GM12873 (cell line): ENCODE measurements around the gene EARS2.

Experiments
- TF ChIP-seq, protein P1 (sequence below): IDR thresholded peaks from 2 replicates; pipeline ENCODE4 v1.5.1; 2012; ENCODE audit warnings: low read depth, mild to moderate bottlenecking, moderate library complexity, low read length, control low read depth; ENCODE audit not compliant: insufficient read depth; ENCODE audit errors: missing control alignments

EARS2 gene

DNA sequence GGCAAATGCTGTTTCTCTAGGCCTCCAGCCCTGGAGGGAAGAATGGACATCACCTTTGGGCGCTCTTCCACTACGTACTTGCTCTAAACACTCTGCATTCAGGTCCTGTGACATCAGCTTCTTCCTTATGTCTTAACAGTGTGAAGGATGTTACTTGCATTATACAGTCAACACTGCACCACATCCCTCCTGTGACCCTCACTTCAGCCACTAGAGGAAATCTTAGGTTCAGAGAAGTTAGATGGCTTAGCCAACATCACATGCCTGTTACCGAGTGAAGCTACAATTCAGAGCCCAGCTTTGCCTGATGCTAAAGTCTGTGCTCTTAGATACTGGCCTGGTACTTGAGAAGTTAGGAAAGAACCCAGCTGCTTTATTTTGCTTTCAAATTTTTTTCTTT, 18.7 kb upstream of the EARS2 start:
- TF ChIP-seq, protein P1, sequence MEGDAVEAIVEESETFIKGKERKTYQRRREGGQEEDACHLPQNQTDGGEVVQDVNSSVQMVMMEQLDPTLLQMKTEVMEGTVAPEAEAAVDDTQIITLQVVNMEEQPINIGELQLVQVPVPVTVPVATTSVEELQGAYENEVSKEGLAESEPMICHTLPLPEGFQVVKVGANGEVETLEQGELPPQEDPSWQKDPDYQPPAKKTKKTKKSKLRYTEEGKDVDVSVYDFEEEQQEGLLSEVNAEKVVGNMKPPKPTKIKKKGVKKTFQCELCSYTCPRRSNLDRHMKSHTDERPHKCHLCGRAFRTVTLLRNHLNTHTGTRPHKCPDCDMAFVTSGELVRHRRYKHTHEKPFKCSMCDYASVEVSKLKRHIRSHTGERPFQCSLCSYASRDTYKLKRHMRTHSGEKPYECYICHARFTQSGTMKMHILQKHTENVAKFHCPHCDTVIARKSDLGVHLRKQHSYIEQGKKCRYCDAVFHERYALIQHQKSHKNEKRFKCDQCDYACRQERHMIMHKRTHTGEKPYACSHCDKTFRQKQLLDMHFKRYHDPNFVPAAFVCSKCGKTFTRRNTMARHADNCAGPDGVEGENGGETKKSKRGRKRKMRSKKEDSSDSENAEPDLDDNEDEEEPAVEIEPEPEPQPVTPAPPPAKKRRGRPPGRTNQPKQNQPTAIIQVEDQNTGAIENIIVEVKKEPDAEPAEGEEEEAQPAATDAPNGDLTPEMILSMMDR: no peak

GRCh38 chr16:23573817-23574216, 16.7 kb upstream of the EARS2 start:
- TF ChIP-seq, protein P1: no peak

DNA sequence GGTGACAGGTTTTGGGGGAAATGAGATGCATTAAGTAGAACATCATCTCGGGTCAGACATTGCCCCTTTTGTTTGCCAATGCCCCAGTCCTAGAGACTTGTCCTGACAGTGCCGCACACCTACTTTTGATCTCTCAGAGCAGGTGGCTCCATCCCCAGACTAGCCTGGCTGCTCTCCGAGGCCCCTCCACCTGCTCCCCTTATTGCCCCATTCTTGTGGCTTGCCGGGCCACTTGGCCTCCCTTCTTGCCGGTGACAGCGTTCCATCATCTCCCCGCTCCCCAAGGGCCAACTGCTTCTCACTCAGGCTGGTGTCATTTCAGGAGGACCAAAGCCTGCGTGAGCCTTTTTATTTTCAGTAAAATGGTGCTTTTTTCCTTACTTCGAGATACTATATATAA, 15.2 kb upstream of the EARS2 start:
- TF ChIP-seq, protein P1: no peak

- TF ChIP-seq, protein P1: no peak
Measured at GRCh38 chr16:23571895-23572294, 14.7 kb upstream of the EARS2 start.

- TF ChIP-seq, protein P1: no peak
Measured at GRCh38 chr16:23570992-23571632, 14.0 kb upstream of the EARS2 start.

- TF ChIP-seq, protein P1: no peak
Measured at GRCh38 chr16:23567602-23568001, 10.5 kb upstream of the EARS2 start.

DNA sequence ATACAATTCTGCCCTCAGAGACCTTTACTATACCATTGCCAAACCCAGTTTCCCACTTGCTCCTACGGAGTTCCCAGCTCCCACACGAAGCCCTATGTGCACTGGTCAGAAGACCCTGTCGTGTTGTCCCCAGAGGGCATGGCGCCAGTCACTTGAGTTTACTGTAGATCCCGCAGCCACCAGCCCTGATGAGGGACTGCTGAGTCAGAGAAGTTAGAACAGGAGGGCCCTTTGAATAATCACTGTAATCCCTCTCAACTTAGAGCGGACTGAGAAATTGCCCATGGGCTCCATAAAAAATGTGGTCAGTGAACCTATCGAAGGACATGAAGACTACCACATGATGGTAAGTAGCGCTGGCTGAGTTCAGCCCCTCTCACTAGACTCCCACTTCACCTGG, 9.6 kb upstream of the EARS2 start:
- TF ChIP-seq, protein P1: no peak
